K562 (cell line): ENCODE results near the gene CAB39. TPM values are rescaled to one million over a fixed set of nuclear protein-coding genes. Genes with fewer than 3 reads are reported as not detected.

Experiments used
- ATAC-seq: fragments of 200-7000 bp; cut with Tn5 transposase; 3 replicates; pipeline ENCODE4 v1.9.1; 2020; ENCODE audit warnings: moderate library complexity
- BruUV-seq: library from RNA; stranded (reverse); fragments of 400-500 nt; replicated peaks from 2 replicates; lab custom pipeline; 2021; lab: Mats Ljungman, UMichigan
- CTCF ChIA-PET: fragments of 300-600 bp; formaldehyde crosslinking; extraction: SDS; loops from one replicate; lab custom pipeline; 2021; ENCODE audit warnings: low intra/inter-chr PET ratio; lab: Yijun Ruan, JAX
- POLR2A ChIA-PET: fragments of 300-600, 350-650 bp; sonication (Branson Sonifier 250); formaldehyde crosslinking; extraction: SDS; loops from one replicate; lab custom pipeline; 2021; ENCODE audit warnings: antibody characterized with exemption, inconsistent platforms; lab: Yijun Ruan, JAX
- DNase-seq, 4 experiments: peaks; one replicate each; pipeline versions ENCODE4 v3.0.0 to v3.0.0-alpha.2; 2011 to 2018; ENCODE audit warnings: low spot score in 3 of 4, mixed read lengths in 3 of 4; ENCODE audit errors: extremely low read depth in 1 of 4
- FAIRE-seq: peaks from 2 replicates; lab custom pipeline; 2011; peaks lifted over from hg19 to GRCh38; lab: Jason Lieb, UNC
- H2AFZ ChIP-seq: 2 replicates; pipeline ENCODE4 v1.6.0; 2011; ENCODE audit warnings: low read depth, low read length, control low read depth, inconsistent platforms
- H3K27ac ChIP-seq: fragments of 200-600 bp; 3 replicates; pipeline ENCODE4 v1.8.0; 2011; ENCODE audit warnings: low read depth, mild to moderate bottlenecking, control low read depth, inconsistent platforms, low read length, moderate library complexity, mixed read lengths; ENCODE audit errors: extremely low read depth
- H3K27me3 ChIP-seq, 2 experiments: fragments of 300-600 bp in 1 of 2; 2 replicates in 1 of 2; 3 replicates in 1 of 2; pipeline versions ENCODE4 v1.6.0 to v1.8.0; 2011; ENCODE audit warnings: inconsistent platforms in 2 of 2, low read length in 2 of 2, mild to moderate bottlenecking in 1 of 2, mixed read lengths in 1 of 2, moderate library complexity in 1 of 2; ENCODE audit not compliant: control insufficient read depth in 2 of 2, insufficient read depth in 2 of 2
- H3K36me3 ChIP-seq: fragments of 300-600 bp; 3 replicates; pipeline ENCODE4 v1.8.0; 2011; ENCODE audit warnings: mild to moderate bottlenecking, low read length, inconsistent platforms; ENCODE audit not compliant: control insufficient read depth, insufficient read depth
- H3K4me1 ChIP-seq, 2 experiments: fragments of 200-600 bp in 1 of 2; replicated peaks in 1 of 2; 2 replicates in 1 of 2; 3 replicates in 1 of 2; pipeline versions ENCODE4 v1.5.1 to v1.8.0; 2011; ENCODE audit warnings: inconsistent platforms in 2 of 2, low read length in 2 of 2, mild to moderate bottlenecking in 1 of 2, mixed read lengths in 1 of 2, moderate library complexity in 1 of 2; ENCODE audit not compliant: control insufficient read depth in 2 of 2, insufficient read depth in 2 of 2
- H3K4me2 ChIP-seq: 2 replicates; pipeline ENCODE4 v1.6.1; 2011; ENCODE audit warnings: low read length, control low read depth, inconsistent platforms, mixed read lengths; ENCODE audit not compliant: insufficient read depth
- H3K4me3 ChIP-seq: fragments of 200-600 bp; sonication (generic), shearing (Covaris generic); 2 replicates; pipeline ENCODE4 v1.5.1; 2016; ENCODE audit warnings: control low read depth, inconsistent platforms
- H3K79me2 ChIP-seq: fragments of 200-600 bp; 3 replicates; pipeline ENCODE4 v1.8.0; 2011; ENCODE audit warnings: low read length, inconsistent platforms; ENCODE audit not compliant: control insufficient read depth, insufficient read depth
- H3K9ac ChIP-seq, 2 experiments: 2 replicates each; pipeline versions ENCODE4 v1.6.0 to v1.6.1; 2011; ENCODE audit warnings: low read depth in 2 of 2, low read length in 2 of 2, control low read depth in 1 of 2, inconsistent platforms in 1 of 2, mild to moderate bottlenecking in 1 of 2, mixed read lengths in 1 of 2; ENCODE audit not compliant: insufficient read depth in 1 of 2
- H3K9me1 ChIP-seq: one replicate; pipeline ENCODE4 v1.6.0; 2011; ENCODE audit warnings: inconsistent platforms, mild to moderate bottlenecking, low read length, moderate library complexity; ENCODE audit not compliant: control insufficient read depth, insufficient read depth
- H3K9me3 ChIP-seq: replicated peaks from 2 replicates; pipeline ENCODE4 v1.5.1; 2011; ENCODE audit warnings: low read depth, low read length, inconsistent platforms; ENCODE audit not compliant: control insufficient read depth, insufficient read depth
- H4K20me1 ChIP-seq: replicated peaks from 2 replicates; pipeline ENCODE4 v1.6.1; 2011; ENCODE audit warnings: low read length, inconsistent platforms, mixed read lengths; ENCODE audit not compliant: control insufficient read depth, insufficient read depth
- ARNT ChIP-seq, 2 experiments: fragments of 450-650 bp; IDR thresholded peaks; 2 replicates each; pipeline ENCODE4 v1.6.1; 2016; ENCODE audit warnings: mild to moderate bottlenecking in 1 of 2
- ETV6 ChIP-seq, 3 experiments: fragments of 150-350 bp in 1 of 3; sonication (generic) in 1 of 3; formaldehyde crosslinking in 1 of 3; IDR thresholded peaks; 2 replicates each; pipeline versions ENCODE4 v1.6.1 to v1.8.0; 2014 to 2022; ENCODE audit warnings: borderline replicate concordance in 2 of 3, low read depth in 2 of 3, antibody characterized with exemption in 1 of 3, low read length in 1 of 3, mild to moderate bottlenecking in 1 of 3, missing genetic modification reagents in 1 of 3
- KDM5B ChIP-seq: fragments of 200-600 bp; sonication (generic); IDR thresholded peaks from 2 replicates; pipeline ENCODE4 v1.6.1; 2012; ENCODE audit warnings: low read depth, mild to moderate bottlenecking, moderate library complexity, low read length, control low read depth, inconsistent platforms; ENCODE audit not compliant: insufficient replicate concordance
- ZKSCAN3 ChIP-seq: fragments of 250-450 bp; sonication (Bioruptor Pico); IDR thresholded peaks from 2 replicates; pipeline ENCODE4 v1.4.0; 2020
- WGBS: fragments of 100-300 bp; shearing (Covaris generic); methylation state at CpG from one replicate; pipeline ENCODE4 v1.1.6; 2016; ENCODE audit warnings: low coverage, mixed read lengths; ENCODE audit not compliant: insufficient coverage; ENCODE audit errors: missing lambda C conversion rate; 5-methylcytosine and 5-hydroxymethylcytosine counted together
- in situ Hi-C: fragments of 300-500 bp; cut with MboI; formaldehyde crosslinking; loops from 4 replicates; pipeline ENCODE4 v1.15.0; 2018; ENCODE audit warnings: inconsistent platforms, mixed read lengths
- intact Hi-C: fragments of 100-400 bp; cut with micrococcal nuclease; formaldehyde crosslinking; loops from 2 replicates; pipeline ENCODE4 v1.14.2; 2022
- polyA plus RNA-seq, 8 experiments: library from polyadenylated mRNA; depleted of rRNA in 4 of 8; stranded (reverse) in 5 of 8; unstranded in 3 of 8; fragments of >200 nt; fragmentation: Nextera tagmentation in 2 of 8; fragmentation: Illumina TruSeq in 1 of 8; extraction: Ambion mirVana in 2 of 8; extraction: Trizol in 1 of 8; gene quantifications; 2 replicates each; pipeline versions ENCODE4 v1.2.1 to v1.2.3, GENCODE V29; 2011 to 2014; ENCODE audit warnings: inconsistent platforms in 1 of 8, missing spikeins in 1 of 8
- total RNA-seq, 7 experiments: library from RNA; depleted of rRNA in 6 of 7; stranded (reverse); fragments of >200 nt in 6 of 7; fragmentation: Illumina TruSeq in 2 of 7; extraction: Trizol in 2 of 7; gene quantifications; 2 replicates each; pipeline versions ENCODE4 v1.2.1 to v1.2.3, GENCODE V29; 2011 to 2021; ENCODE audit warnings: low replicate concordance in 1 of 7

The CAB39 gene
- total and polyA plus RNA-seq, 9 of the 15 experiments (the other 6 are each of a cell fraction or from before 2014, with no cell fraction given) = 27.2 to 94.4 (median 70.1) TPM

GRCh38 chr2:230676546-230676945 is 36.1 kb upstream of the CAB39 start:
- ChIA-PET POLR2A (interaction anchor here (1.1 to 1.2 kb wide), 2 partner anchors 9 to 19 kb away, joined by 3 to 4 read pairs; no protein-coding TSS in a partner anchor), CTCF (no interaction called here)
- no peak for ATAC-seq
- no peak overlapping the region for H3K4me3 ChIP-seq
- no peaks in the 10 kb centered on the region for H3K36me3 ChIP-seq
- H3K4me2 ChIP-seq = no peak overlapping the region
- H3K4me1 ChIP-seq = peaks cover 8 to 11% of the 10 kb centered on the region in 2 experiments; a peak in 4 of 5 replicates
- BruUV-seq = no TSS peak
- no peaks in the 10 kb centered on the region for H3K79me2 ChIP-seq
- TF ChIP-seq ETV6 (IDR thresholded peaks at IDR 0.05; ENCODE audit: borderline replicate concordance in 1 of 2, low read depth in 2 of 2, low read length in 1 of 2) = no peak
- TF ChIP-seq ETV6 (CRISPR knock-in tag; IDR thresholded peaks at IDR 0.05; ENCODE audit: borderline replicate concordance) = no peak
- no peak for TF ChIP-seq ARNT (IDR thresholded peaks at IDR 0.05)
- no peak for TF ChIP-seq KDM5B
- TF ChIP-seq ZKSCAN3 (CRISPR knock-in tag) = no peak
- TF ChIP-seq, all 486 proteins: peak for 0
- H2AFZ ChIP-seq = no peak overlapping the region
- in situ Hi-C loops = no loop called here
- no peaks in the 10 kb centered on the region for H3K9me1 ChIP-seq
- intact Hi-C loops = no loop called here
- H4K20me1 ChIP-seq = no peaks in the 10 kb centered on the region
- FAIRE-seq (no peak), DNase-seq (no peak)
- no peak overlapping the region for H3K27ac ChIP-seq
- H3K9ac ChIP-seq = no peak overlapping the region
- WGBS = 17% methylated on average over 2 of the region's 4 CpGs
- H3K27me3 ChIP-seq = no peaks in the 10 kb centered on the region
- peaks cover 3% of the 10 kb centered on the region; the same call in 1 of the 2 replicates for H3K9me3 ChIP-seq
